Mesothelial cell of epicardium (in vitro differentiated cells): ENCODE measurements around the gene SCGB3A2. TPM values are rescaled to one million over a fixed set of nuclear protein-coding genes. Genes with fewer than 3 reads are reported as not detected.
"Not testable (repeated sequence)": the region's sequence is repeated elsewhere in the genome, so short reads cannot be mapped to it uniquely, and the experiment has no call there.

Source experiments
- DNase-seq, 2 experiments: peaks; one replicate each; pipeline ENCODE4 v3.0.0; 2021; ENCODE audit warnings: low spot score in 2 of 2; ENCODE audit not compliant: unreplicated experiment in 2 of 2
- H3K27ac Mint-ChIP-seq: 2 replicates; pipeline ENCODE4 v1.8.0; 2021; ENCODE audit warnings: mixed read lengths
- H3K27me3 Mint-ChIP-seq: 2 replicates; pipeline ENCODE4 v1.8.0; 2021; ENCODE audit warnings: low read depth, mixed read lengths
- H3K36me3 Mint-ChIP-seq: 2 replicates; pipeline ENCODE4 v1.8.0; 2021; ENCODE audit warnings: mixed read lengths
- H3K4me1 Mint-ChIP-seq: 2 replicates; pipeline ENCODE4 v1.8.0; 2021; ENCODE audit warnings: mixed read lengths
- H3K4me3 Mint-ChIP-seq: 2 replicates; pipeline ENCODE4 v1.8.0; 2021; ENCODE audit warnings: mild to moderate bottlenecking, moderate library complexity, mixed read lengths
- H3K9me3 Mint-ChIP-seq: 2 replicates; pipeline ENCODE4 v1.8.0; 2021; ENCODE audit warnings: mixed read lengths
- CTCF ChIP-seq: fragments of 200-600 bp; sonication (generic); IDR thresholded peaks from one replicate; pipeline ENCODE4 v1.5.0; 2021; ENCODE audit warnings: antibody characterized with exemption; ENCODE audit not compliant: unreplicated experiment
- total RNA-seq: library from RNA; stranded (reverse); gene quantifications from 3 replicates; pipeline ENCODE4 v1.2.1, GENCODE V29; 2021

The SCGB3A2 gene
- total RNA-seq, 1 donor from 2014 or later = not detected

DNA sequence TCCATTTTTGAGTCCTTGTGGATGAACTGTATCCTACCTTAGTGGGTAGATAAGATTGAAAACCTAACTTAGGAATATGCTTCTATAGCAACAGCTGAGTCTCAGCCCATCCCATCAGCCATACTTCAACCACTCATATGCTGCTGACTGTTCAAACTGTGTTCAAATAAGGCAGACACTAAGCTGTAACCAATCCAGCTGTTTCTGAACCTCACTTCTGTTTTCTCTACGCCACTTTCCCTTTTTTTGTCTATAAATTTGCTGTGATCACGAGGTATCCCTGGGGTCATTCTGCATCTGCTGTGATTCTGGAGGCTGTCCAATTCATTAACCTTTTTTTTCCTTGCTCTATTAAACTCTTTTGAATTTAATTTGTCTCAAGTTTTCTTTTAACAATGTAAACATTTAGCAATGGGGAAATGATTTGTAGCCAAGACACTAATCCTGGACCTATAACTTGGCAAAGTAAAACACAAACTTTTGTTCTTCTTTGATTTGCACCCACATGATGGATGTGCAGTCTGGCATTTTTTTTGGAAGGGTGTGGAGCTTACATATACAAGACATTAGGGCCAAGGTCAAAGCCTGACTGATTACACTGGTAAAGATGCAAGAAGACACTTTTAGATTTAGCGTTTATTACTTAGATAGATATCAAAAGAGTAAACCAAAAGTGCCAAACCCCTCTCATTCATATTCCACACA is 14.9 kb upstream of the SCGB3A2 start:
- no peak for DNase-seq
- Mint-ChIP-seq H3K27me3 (peaks cover 30% of the 10 kb centered on the region), H3K4me3 (no peak overlapping the region), H3K36me3 (no peaks in the 10 kb centered on the region), H3K27ac (peak overlapping the region; percentile 55), H3K4me1 (peaks cover 18% of the 10 kb centered on the region), H3K9me3 (no peaks in the 10 kb centered on the region)
- TF ChIP-seq CTCF = no peak

DNA sequence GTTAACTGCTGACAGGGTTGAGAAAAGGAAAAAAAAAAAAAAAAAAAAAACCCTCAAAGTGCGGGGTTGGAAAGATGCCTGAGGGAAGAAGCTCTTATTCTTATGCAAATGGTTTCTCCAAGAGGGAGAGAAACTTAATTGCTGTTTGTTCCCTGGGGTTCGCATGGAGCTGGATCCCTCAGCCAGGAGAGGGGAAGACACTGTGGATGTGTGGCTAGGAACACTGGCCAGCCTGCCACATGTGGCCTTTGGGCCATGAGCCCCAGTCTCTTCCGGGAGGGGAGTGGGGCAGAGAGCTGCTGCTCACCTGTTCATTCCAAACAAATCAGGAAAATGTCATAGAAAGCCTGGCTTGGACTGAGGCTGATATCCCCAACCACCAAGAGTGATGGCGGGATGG is 9.4 kb upstream of the SCGB3A2 start:
- Mint-ChIP-seq H3K27ac (no peak overlapping the region), H3K9me3 (no peaks in the 10 kb centered on the region), H3K27me3 (peaks cover 85% of the 10 kb centered on the region), H3K36me3 (peaks cover 5% of the 10 kb centered on the region), H3K4me1 (peaks cover 13% of the 10 kb centered on the region), H3K4me3 (no peak overlapping the region)
- TF ChIP-seq CTCF = no peak
- no peak for DNase-seq

- not testable (repeated sequence) for H3K4me3 Mint-ChIP-seq, H3K36me3 Mint-ChIP-seq, H3K9me3 Mint-ChIP-seq, H3K27ac Mint-ChIP-seq, H3K4me1 Mint-ChIP-seq, DNase-seq
- peaks cover 90% of the 10 kb centered on the region for H3K27me3 Mint-ChIP-seq
Measured at GRCh38 chr5:147869892-147870291, 8.6 kb upstream of the SCGB3A2 start.

DNA sequence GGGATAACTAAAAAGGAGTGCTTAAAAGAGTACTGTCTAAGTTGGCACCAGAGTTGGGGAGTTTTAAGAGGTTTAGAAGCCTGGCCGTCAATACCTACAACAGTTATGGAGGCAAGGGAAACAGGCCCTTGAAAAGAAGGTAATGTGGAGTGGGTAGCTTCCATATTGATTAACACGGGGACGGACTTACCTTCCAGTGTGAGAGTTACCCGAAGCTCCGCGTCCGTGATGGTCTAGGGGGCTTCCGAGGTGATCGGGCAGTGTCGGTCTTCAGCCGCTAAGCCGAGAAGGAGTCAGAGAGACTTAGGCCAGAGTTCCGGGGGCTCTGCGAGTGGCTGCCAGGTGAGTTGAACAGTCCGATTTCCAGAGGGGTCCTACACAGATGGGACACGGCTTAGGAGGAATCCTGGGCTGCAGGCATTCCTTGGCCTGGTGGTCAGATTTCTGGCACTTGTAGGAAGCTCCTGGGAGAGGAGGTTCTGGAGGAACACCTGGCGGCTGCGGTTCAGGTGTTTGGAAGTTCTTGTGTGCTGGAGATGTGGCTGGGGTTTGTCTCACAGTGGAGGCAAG is 6.4 kb upstream of the SCGB3A2 start:
- H3K9me3 Mint-ChIP-seq, H3K27ac Mint-ChIP-seq, H3K36me3 Mint-ChIP-seq, DNase-seq, H3K4me1 Mint-ChIP-seq, H3K4me3 Mint-ChIP-seq: not testable (repeated sequence)
- H3K27me3 Mint-ChIP-seq = peaks cover 98% of the 10 kb centered on the region

DNA sequence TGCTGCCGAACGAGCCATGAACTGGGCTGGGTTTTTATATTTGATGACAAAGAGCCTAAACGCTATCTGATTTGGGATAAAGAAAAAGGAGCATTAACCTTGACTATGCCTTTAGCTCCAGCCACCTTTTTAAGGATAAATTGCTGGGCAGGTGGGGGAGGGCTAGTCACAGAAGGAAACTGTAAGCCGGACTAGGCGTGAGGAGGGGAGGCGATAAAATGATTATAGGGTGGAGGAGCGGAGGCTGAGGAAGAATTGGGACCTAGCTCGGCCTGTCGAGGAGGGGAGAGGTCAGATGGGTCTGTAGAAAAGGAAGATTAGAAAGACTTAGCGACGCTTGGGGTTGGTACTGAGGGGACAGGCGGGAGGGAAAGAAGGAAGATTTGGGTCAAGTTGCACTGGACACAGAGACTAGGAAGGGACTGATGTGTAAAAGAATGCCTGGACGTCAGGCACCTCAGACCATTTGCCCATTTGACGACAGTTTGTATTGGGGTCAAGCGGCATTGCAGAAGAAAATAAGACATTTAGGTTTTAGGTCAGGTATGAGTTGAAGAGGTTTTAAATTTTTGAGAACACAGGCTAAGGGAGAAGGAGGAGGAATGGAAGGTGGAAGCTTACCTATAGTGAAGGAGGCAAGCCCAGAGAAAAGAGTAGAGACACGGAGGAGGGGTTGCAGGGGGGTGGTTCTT is 5.6 kb upstream of the SCGB3A2 start:
- H3K4me3 Mint-ChIP-seq, H3K36me3 Mint-ChIP-seq, DNase-seq, H3K4me1 Mint-ChIP-seq, H3K9me3 Mint-ChIP-seq, H3K27ac Mint-ChIP-seq: not testable (repeated sequence)
- peaks cover 98% of the 10 kb centered on the region for H3K27me3 Mint-ChIP-seq

DNA sequence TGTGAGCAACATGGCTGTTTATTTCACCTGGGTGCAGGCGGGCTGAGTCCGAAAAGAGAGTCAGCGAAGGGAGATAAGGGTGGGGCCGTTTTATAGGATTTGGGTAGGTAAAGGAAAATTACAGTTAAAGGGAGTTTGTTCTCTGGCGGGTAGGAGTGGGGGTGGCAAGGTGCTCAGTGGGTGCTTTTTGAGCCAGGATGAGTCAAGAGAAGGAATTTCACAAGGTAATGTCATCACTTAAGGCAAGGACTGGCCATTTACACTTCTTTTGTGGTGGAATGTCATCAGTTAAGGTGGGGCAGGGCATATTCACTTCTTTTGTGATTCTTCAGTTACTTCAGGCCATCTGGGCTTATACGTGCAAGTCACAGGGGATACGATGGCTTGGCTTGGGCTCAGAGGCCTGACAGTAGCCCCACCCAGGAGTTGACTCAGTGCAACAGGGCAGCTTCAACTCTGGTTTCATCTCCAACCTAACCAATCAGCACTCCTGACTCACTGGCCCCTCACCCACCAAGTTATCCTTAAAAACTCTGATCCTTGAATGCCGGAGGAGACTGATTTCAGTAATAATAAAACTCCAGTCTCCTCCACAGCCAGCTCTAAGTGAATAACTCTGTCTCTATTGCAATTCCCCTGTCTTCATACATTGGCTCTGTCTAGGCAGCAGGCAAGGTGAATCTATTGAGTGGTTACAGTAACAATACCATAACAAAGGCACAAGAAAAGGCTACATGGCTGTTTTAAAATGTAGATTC is 4.2 kb upstream of the SCGB3A2 start:
- DNase-seq, H3K36me3 Mint-ChIP-seq, H3K4me3 Mint-ChIP-seq, H3K9me3 Mint-ChIP-seq, H3K4me1 Mint-ChIP-seq, H3K27ac Mint-ChIP-seq: not testable (repeated sequence)
- H3K27me3 Mint-ChIP-seq = peaks cover 97% of the 10 kb centered on the region

DNA sequence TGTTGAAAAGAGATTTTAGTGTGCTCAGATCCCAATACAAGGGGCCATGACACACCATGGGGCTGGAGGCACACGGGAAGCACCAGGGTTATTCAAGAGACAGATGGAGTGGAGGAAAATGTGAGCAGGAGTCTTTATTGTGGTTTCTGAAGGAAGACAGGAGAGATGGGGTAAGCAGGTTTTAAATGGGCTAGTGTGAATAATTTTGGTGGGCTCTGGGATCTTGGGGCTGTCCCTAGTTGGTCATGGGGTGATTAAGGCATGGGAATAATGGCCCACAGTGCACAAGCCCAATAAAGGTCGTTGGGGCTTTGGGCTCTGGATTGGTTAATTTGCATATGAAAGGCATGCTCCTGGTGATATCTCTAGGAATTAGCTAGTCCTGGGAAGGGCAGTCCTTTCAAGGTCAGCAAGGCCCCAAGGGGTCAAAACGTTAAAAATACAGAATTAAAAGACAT is 3.6 kb upstream of the SCGB3A2 start:
- Mint-ChIP-seq H3K36me3 (peaks cover 5% of the 10 kb centered on the region), H3K27ac (no peak overlapping the region), H3K4me3 (no peak overlapping the region), H3K9me3 (no peaks in the 10 kb centered on the region), H3K4me1 (no peaks in the 10 kb centered on the region), H3K27me3 (peaks cover 96% of the 10 kb centered on the region)
- no peak for DNase-seq
- no peak for TF ChIP-seq CTCF
